Measurements from ENCODE around the gene COX20. TPM values are rescaled to one million over a fixed set of nuclear protein-coding genes. Genes with fewer than 3 reads are reported as not detected.
"Not testable (repeated sequence)": the region's sequence is repeated elsewhere in the genome, so short reads cannot be mapped to it uniquely, and the experiment has no call there.

The COX20 gene
- total and polyA plus RNA-seq, 10 donors: 20.7 to 45.4 (median 26.3) TPM

GRCh38 chr1:244821134-244821533 lies 14.3 kb upstream of the COX20 start:
- intact Hi-C loops (cut with DNase I; ENCODE audit: low total_unique reads): no loop called here

GRCh38 chr1:244822878-244823277 lies 12.6 kb upstream of the COX20 start:
- DNase-seq: no peak
- WGBS, 5 donors: 88 to 95% (median 93%) methylated on average over 11 of the region's 11 CpGs
- H3K27me3 ChIP-seq (replicated peaks in 1 of 7): peaks cover 0 to 6% (median 0%) of the 10 kb centered on the region in 7 donors
- H3K4me1 ChIP-seq: no peaks in the 10 kb centered on the region
- H3K9me3 ChIP-seq: no peaks in the 10 kb centered on the region
- no peak overlapping the region for H3K27ac ChIP-seq
- no peak for TF ChIP-seq CTCF (IDR thresholded peaks at IDR 0.05 in 8 of 11, conservative IDR thresholded peaks at IDR 0.05 in 3 of 11)
- no peak for TF ChIP-seq POLR2AphosphoS5 (IDR thresholded peaks at IDR 0.05)
- TF ChIP-seq POLR2A (IDR thresholded peaks at IDR 0.05): no peak
- no peak overlapping the region for H3K4me3 ChIP-seq
- intact Hi-C loops (cut with DNase I; ENCODE audit: low total_unique reads): no loop called here
- H3K36me3 ChIP-seq: no peaks in the 10 kb centered on the region

More at GRCh38 chr1:244821134-244821533, 14.3 kb upstream of the COX20 start:
- peaks cover 0 to 6% (median 0%) of the 10 kb centered on the region in 7 donors for H3K27me3 ChIP-seq (replicated peaks in 1 of 7)
- peaks cover 0 to 9% (median 0%) of the 10 kb centered on the region in 6 donors for H3K4me1 ChIP-seq
- H3K27ac ChIP-seq: no peak overlapping the region
- H3K9me3 ChIP-seq: no peaks in the 10 kb centered on the region
- DNase-seq: no peak
- 74 to 82% (median 80%) methylated on average over 2 to 3 of the region's 3 CpGs for WGBS, 5 donors
- no peak overlapping the region for H3K4me3 ChIP-seq
- no peaks in the 10 kb centered on the region for H3K36me3 ChIP-seq
- TF ChIP-seq POLR2AphosphoS5 (IDR thresholded peaks at IDR 0.05) (no peak), CTCF (IDR thresholded peaks at IDR 0.05 in 8 of 11, conservative IDR thresholded peaks at IDR 0.05 in 3 of 11) (no peak), POLR2A (IDR thresholded peaks at IDR 0.05) (no peak)

- no peak for DNase-seq
- 94 to 99% (median 95%) methylated on average over 4 of the region's 4 CpGs for whole genome bisulfite sequencing, 5 donors
- no peak overlapping the region for H3K4me3 ChIP-seq
- no peaks in the 10 kb centered on the region for H3K36me3 ChIP-seq
- TF ChIP-seq POLR2A (IDR thresholded peaks at IDR 0.05) (no peak), POLR2AphosphoS5 (IDR thresholded peaks at IDR 0.05) (no peak), CTCF (IDR thresholded peaks at IDR 0.05 in 8 of 11, conservative IDR thresholded peaks at IDR 0.05 in 3 of 11) (no peak)
- H3K27ac ChIP-seq: no peak overlapping the region
- no peaks in the 10 kb centered on the region for H3K9me3 ChIP-seq
- peaks cover 0 to 6% (median 0%) of the 10 kb centered on the region in 7 donors for H3K27me3 ChIP-seq (replicated peaks in 1 of 7)
- H3K4me1 ChIP-seq: no peaks in the 10 kb centered on the region
- intact Hi-C loops (cut with DNase I; ENCODE audit: low total_unique reads): no loop called here
Measured at GRCh38 chr1:244826712-244827111, 8.7 kb upstream of the COX20 start.

- peaks cover 7 to 16% (median 12%) of the 10 kb centered on the region in 6 donors for H3K4me1 ChIP-seq
- intact Hi-C loops (cut with DNase I; ENCODE audit: low total_unique reads): loop anchor here (10.0 kb wide), 1 partner anchor 134 kb away; a partner anchor contains a TSS
- H3K27me3 ChIP-seq (replicated peaks in 1 of 7): no peaks in the 10 kb centered on the region
- 74 to 84% (median 81%) methylated on average over 3 of the region's 3 CpGs for WGBS, 5 donors
- DNase-seq: no peak
- no peak overlapping the region for H3K27ac ChIP-seq
- H3K4me3 ChIP-seq: no peak overlapping the region
- H3K36me3 ChIP-seq: no peaks in the 10 kb centered on the region
- no peaks in the 10 kb centered on the region for H3K9me3 ChIP-seq
- TF ChIP-seq CTCF (IDR thresholded peaks at IDR 0.05 in 8 of 11, conservative IDR thresholded peaks at IDR 0.05 in 3 of 11) (no peak), POLR2AphosphoS5 (IDR thresholded peaks at IDR 0.05) (no peak), POLR2A (IDR thresholded peaks at IDR 0.05) (no peak)
Measured at GRCh38 chr1:244830639-244831038, 4.8 kb upstream of the COX20 start.

GRCh38 chr1:244833260-244833659 lies 2.2 kb upstream of the COX20 start:
- 36 to 46% (median 39%) methylated on average over 8 of the region's 8 CpGs for WGBS, 5 donors
- intact Hi-C loops (cut with DNase I; ENCODE audit: low total_unique reads): loop anchor here (10.0 kb wide), 1 partner anchor 132 kb away; a partner anchor contains a TSS
- H3K27ac ChIP-seq: peak overlapping the region; percentile 96 to 99 (median 99)

More at GRCh38 chr1:244833260-244833659, 2.2 kb upstream of the COX20 start:
- H3K27me3 ChIP-seq (replicated peaks in 1 of 7); H3K36me3 ChIP-seq; H3K9me3 ChIP-seq: not testable (repeated sequence)
- Histone ChIP-seq H3K4me1 (peaks cover 26 to 42% (median 36%) of the 10 kb centered on the region in 6 donors), H3K4me3 (peak overlapping the region in 7 of 8 donors; percentile 59 to 76 (median 71))
- peak; percentile 71 for DNase-seq

Data from spleen (tissue), 11 donors.